ENCODE results near the gene ZNF555.
"Not testable (repeated sequence)": the region's sequence is repeated elsewhere in the genome, so short reads cannot be mapped to it uniquely, and the experiment has no call there.

The ZNF555 gene

DNA sequence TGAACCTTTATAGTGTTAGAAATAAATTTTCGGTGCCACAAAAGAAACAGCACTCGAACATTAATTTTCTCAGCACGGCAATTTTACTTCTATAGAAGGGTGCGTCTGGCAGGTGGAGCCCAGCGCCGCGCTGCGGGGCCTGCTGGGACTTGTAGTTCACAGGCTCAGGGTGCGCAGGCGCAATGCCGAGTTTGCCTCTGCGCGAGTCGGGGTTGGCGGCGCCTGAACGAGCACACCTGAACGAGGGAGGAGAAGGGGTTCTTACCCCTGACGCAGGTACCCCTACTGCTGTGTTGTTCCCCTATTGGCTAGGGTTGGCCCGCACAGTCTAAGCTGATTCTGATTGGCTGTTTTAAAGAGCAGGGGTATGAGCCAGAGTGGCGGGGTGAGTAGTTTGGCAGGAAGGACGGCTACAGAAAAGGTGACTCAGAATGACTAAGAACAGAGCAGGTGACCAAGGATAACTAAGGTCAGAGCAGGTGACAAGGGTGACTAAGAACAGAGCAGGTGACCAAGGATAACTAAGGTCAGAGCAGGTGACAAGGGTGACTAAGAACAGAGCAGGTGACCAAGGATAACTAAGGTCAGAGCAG, 23.9 kb upstream of the ZNF555 start:
- DNase-seq; in situ Hi-C loops (cut with HindIII; ENCODE audit: low pct_ligation_motif_present, low pct_unique_long_range_greater_than_20kb, low sequenced_read_pairs): not testable (repeated sequence)

DNA sequence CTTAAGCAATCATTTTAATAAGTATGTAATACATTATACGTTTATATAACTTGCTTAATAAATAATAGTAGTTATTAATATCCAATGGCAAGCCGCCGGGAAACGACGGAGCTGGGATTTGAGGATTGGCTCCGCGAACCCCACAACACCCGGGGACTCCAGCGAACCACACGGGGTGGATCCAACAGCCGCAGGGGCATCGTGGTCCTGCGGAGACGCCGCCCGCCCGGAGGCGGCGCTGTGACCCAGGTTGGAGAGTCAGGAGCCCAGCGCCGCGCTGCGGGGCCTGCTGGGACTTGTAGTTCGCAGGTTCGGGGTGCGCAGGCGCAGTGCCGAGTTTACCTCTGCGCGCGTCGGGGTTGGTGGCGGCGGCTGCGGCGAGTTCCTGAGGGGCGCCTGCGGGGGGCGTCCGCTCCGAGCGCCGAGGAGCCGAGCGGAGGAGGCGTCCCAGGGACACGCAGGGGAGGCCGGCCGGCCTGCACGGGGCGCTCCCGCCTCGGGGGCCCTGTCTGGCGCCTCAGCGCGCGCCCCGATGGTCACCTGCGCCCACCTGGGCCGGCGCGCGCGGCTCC, 21.6 kb upstream of the ZNF555 start, which contains the start of gene ZNF554:
Gene ZNF554, plus strand, starts transcription at position 329 of the 572 bp plus-strand sequence. Its CDS starts 204 bp downstream, at position 533.
- peak; percentile 92 for DNase-seq
- in situ Hi-C loops (cut with HindIII; ENCODE audit: low pct_ligation_motif_present, low pct_unique_long_range_greater_than_20kb, low sequenced_read_pairs), result no loop called here

DNA sequence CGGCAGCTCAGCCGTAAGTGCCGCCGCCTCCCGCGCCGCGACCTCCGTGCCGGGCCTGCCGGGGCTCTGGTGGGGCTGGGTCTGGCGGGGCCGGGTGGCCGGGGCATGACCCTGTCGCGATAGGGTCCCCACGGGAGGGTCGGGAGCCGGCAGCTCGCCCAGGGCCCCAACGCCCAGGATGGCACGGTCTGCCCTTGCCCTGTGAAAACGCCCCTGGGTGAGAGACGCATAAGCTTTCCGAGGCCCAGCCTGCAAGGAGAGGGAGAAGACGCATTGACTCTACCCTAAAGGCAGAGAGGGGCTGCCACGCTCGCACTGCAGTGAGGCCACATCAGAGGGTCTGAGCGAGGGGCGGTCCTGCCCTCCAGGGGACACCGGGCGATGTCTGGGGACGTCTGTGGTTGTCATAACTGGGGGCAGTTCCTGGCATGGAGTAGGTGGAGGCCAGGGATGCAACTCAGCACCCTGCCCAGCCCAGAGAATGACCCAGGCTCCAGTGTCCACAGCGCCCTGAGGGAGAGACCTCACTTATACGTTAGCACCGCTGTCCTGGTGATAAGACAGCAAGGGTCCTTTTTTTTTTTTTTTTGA, 21.1 kb upstream of the ZNF555 start:
- no peak for DNase-seq

DNA sequence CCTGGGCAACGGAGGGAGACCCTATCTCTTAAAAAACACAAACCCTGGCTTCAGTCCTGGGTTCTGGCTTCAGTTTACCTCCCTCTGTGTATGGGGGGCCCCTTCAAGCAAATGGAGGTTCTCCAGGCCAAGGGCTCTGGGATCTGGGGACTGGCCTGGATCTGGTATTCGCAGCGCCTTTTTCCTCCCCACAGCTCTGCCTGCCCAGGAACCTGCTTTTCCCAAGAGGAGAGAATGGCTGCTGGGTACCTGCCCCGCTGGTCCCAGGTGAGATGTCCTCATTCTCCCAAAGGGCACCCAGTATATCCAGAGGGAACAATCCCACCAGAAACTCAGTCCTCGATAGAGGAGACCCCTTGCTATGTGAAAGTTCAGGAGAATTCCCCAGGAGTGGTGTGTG, 18.4 kb upstream of the ZNF555 start:
- in situ Hi-C loops (cut with HindIII; ENCODE audit: low pct_ligation_motif_present, low pct_unique_long_range_greater_than_20kb, low sequenced_read_pairs), result no loop called here
- DNase-seq, result no peak

More for the DNA sequence above, 21.1 kb upstream of the ZNF555 start:
- in situ Hi-C loops (cut with HindIII; ENCODE audit: low pct_ligation_motif_present, low pct_unique_long_range_greater_than_20kb, low sequenced_read_pairs), result no loop called here

DNA sequence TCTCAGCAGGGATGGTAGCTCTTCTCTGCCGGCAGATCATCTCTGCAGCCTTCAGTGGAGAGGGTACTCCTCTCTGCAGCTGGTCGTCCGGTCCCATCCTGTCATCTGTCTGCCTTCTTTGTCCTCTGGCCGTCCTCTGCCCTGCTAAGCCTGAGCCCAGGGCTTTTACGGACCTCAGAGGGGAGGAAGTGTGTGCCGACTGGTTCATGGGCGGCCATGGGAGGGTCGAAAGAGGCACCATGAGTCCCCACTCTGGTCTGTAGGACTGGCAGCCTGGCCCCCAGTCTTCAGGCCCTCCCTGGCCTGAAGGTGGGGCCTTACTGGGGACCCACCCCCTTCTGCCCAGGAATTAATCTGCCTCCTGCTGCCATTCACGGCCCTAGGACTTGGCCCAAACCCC, 17.6 kb upstream of the ZNF555 start:
- DNase-seq, result no peak
- in situ Hi-C loops (cut with HindIII; ENCODE audit: low pct_ligation_motif_present, low pct_unique_long_range_greater_than_20kb, low sequenced_read_pairs), result no loop called here

DNA sequence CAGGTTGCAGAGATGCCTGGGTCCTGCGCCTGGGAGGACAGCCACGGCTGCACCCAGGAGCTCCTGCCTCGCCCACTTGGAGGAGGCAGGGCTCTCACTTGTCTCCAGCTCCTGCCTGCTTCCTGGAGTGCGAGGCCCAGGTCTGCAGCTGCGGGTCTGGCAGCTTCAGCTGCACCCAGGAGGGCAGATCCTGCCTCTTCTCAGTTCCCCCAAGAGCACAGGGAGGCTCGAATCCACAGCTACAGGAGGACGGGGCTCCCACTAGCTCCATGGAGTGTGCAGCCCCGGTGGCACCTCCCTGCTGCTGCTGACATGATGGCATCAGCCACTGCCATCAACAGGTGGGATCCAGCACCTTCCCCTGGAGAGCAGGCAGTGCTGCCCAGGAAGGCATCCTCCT, 17.1 kb upstream of the ZNF555 start:
- DNase-seq, result no peak
- in situ Hi-C loops (cut with HindIII; ENCODE audit: low pct_ligation_motif_present, low pct_unique_long_range_greater_than_20kb, low sequenced_read_pairs), result no loop called here

DNA sequence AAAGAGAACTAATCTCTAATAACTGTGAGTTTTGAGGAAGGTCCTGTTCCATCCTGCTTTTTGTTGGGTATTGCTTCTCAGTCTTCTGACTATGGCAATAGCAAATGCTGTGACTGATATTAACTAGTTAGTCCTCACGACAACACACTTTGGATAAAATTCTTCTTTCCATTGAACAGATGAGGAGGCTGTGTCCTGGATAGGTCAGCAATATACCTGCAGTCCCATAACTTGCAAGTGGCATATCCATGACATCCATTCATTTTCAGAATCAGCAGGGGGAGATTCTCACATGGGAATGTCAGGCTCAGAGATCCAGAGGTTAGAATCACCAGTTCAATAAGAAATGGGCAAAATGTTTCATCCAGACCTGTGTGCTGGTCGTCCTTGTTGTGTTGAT, 14.3 kb upstream of the ZNF555 start:
- no peak for DNase-seq
- in situ Hi-C loops (cut with HindIII; ENCODE audit: low pct_ligation_motif_present, low pct_unique_long_range_greater_than_20kb, low sequenced_read_pairs), result no loop called here

DNA sequence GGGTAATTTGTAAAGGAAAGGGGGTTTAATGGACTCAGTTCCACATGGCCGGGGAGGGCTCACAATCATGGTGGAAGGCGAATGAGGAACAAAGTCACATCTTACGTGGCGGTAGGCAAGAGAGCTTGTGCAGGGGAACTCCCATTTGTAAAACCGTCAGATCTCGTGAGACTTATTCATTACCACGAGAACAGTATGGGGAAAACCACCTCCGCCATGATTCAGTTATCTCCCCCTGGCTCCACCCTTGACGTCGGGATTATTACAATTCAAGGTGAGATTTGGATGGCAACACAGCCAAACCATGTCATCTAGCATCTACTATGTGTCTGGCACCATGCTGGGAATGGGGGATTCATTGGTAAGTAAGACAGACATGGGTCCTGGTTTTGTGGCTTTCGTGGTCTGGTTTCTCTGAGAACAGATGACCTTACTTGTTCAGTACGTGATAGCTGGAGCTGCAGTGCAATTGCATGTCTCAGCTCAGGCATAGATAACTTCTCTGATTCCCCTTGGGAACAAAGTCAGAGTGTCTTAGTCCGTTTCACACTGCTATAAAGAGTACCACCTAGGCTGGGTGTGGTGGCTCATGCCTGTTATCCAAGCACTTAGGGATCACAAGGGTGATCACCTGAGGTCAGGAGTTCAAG, 13.3 kb upstream of the ZNF555 start:
- DNase-seq, result no peak
- in situ Hi-C loops (cut with HindIII; ENCODE audit: low pct_ligation_motif_present, low pct_unique_long_range_greater_than_20kb, low sequenced_read_pairs), result no loop called here

DNA sequence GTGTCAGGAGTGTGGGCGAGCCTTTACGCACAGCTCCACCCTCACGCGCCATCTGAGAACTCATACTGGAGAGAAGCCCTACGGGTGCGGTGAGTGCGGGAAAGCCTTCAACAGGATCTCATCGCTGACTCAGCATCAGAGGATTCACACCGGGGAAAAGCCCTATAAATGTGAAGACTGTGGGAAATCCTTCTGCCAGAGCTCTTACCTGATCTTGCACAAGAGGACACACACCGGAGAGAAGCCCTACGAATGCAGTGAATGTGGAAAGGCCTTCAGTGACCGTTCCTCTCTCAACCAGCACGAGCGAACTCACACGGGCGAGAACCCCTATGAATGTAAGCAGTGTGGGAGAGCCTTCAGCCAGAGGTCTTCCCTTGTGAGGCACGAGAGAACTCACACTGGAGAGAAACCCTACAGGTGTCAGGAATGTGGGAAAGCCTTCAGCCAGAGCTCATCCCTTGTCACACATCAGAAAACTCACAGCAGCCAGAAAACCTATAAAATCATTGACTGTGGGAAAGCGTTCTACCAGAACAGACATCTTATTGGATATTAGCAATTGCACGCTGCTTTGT, 6.9 kb upstream of the ZNF555 start:
- DNase-seq, result no peak
- in situ Hi-C loops (cut with HindIII; ENCODE audit: low pct_ligation_motif_present, low pct_unique_long_range_greater_than_20kb, low sequenced_read_pairs), result no loop called here

DNA sequence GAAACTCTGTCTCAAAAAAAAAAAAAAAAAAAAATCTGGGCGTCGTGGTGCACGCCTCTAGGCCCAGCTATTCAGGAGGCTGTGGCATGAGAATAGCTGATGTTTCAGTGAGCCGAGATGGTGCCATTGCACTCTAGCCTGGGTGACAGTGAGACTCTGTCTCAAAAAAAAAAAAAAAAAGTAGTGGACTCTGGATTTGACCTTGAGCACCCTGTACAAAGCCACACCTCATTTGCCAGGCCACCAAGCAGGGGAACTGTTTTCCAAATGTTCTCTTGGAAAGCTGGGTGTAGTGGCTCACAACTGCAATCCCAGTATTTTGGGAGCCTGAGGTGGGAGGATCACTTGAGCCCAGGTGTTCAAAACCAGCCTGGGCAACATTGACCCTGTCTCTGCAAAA, 3.8 kb upstream of the ZNF555 start:
- no peak for DNase-seq
- in situ Hi-C loops (cut with HindIII; ENCODE audit: low pct_ligation_motif_present, low pct_unique_long_range_greater_than_20kb, low sequenced_read_pairs), result no loop called here

DNA sequence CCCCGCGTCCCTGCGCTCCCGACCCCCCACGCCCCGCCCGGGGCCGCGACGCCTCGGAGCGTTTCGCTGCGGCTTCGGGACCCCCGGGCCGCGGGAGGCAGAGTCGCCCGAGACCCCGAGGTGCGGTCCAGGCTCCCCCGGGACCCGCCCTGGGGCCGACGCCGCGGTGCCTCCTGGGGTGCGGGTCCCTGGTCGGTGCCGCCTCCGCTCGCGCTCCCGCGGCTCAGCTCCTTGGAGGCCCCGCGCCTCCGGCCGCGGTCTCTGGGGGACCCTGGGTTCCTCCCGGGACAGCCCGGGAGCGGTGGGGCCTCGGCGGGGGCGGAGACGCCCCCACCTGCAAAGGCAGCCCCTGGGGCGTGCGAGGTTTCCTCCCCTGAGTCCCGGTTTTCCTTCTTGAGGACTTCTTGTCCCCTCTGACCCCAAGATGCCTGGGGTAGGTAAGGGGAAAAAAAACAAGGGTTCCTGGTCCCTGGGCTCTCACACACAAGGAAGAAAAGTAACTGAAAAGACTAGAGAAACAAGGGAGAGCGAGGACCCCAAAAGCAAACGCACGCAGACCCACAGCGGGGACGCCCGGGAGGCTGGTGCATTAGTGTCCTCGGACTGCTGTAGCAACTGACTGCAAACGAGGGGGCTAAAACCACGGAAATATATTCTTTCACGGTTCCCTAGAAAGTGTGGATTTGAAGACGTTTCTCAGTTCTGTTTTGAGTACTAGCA, 740 bp downstream of the ZNF555 start:
- in situ Hi-C loops (cut with HindIII; ENCODE audit: low pct_ligation_motif_present, low pct_unique_long_range_greater_than_20kb, low sequenced_read_pairs), result no loop called here
- DNase-seq, result no peak

DNA sequence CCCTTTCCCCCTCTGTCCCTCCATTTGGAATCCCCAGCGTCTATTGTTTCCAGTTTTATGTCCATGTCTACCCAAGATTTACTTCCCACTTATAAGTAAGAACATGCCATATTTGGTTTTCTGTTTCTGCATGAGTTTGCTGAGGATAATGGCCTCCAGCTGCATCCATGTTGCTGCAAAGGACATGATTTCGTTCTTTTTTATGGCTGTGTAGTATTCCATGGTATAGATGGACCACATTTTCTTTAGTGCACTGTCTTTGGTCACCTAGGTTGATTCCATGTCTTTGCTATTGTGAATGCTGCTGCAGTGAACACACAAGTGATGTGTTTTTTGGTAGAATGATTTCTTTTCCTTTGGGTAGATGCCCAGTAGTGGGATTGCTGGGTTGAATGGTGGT, 3.8 kb downstream of the ZNF555 start:
- in situ Hi-C loops (cut with HindIII; ENCODE audit: low pct_ligation_motif_present, low pct_unique_long_range_greater_than_20kb, low sequenced_read_pairs), result no loop called here
- no peak for DNase-seq

DNA sequence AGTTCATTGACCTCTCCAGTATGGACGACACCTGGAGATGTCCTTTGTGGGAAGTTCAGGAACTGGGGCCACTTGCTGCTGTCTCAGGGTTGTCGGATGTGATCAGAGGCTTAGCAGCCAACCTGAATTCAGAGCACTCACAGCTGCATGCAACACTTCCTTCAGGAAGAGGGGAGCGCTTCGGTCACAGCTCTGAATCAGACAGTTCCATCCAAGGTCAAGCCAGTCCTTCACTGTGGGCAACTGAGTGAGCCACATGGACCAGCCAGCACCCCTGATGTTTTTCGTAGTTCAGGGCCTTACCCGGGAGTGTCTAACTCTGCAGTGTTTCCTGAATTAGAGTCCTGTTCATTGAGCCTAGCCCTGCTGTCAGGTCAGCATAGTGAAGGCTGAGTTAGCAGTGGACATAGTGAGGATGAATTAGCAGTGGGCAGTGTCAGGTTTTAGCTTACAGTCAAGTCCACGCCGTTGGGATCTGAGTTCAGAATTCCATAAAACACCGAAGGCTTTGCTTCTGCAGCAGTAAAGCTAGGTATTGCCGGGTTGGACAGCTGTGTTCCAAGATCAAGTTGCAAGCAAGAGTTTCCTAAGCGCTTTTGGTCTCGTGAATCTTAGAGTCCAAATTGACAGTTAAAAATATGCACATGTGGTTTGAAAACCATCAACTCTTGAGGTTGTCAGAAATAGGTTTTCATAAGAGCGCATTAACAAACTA, 5.1 kb downstream of the ZNF555 start:
- no peak for DNase-seq
- in situ Hi-C loops (cut with HindIII; ENCODE audit: low pct_ligation_motif_present, low pct_unique_long_range_greater_than_20kb, low sequenced_read_pairs), result no loop called here

DNA sequence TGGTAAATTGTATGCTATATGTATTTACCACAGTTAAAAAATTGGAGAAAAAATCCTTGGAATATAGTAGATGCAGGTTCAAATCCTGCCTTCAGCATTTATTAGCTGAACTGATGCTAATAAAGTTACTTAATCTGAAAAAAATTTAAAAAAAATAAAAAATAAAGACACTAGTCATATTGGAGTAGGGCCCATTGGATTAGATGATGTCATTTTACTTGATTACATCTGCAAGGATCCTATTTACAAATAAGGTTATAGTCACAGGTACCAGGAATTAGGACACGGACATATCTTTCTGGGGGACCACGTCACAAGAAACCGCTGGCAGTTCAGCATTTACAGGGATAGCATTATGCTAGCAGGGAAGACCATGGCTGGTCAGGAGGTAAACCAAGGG, 6.2 kb downstream of the ZNF555 start:
- no peak for DNase-seq
- in situ Hi-C loops (cut with HindIII; ENCODE audit: low pct_ligation_motif_present, low pct_unique_long_range_greater_than_20kb, low sequenced_read_pairs), result no loop called here

DNA sequence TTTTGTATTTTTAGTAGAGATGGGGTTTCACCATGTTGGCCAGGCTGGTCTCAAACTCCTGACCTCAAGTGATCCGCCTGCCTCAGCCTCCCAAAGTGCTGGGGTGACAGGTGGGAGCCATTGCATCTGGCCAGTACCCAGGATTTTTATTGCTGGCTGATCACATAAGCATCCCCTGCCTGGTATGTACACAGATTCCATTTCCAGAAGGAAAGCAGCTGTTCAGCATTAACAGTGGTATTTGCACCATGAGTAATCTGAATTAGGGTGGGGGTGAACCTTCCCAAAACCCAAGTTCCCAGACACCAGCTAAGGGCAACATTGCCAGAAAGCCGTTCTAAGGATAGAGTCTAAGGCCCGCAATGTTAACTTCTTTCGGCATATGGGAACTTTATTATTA, 7.3 kb downstream of the ZNF555 start:
- no peak for DNase-seq
- in situ Hi-C loops (cut with HindIII; ENCODE audit: low pct_ligation_motif_present, low pct_unique_long_range_greater_than_20kb, low sequenced_read_pairs), result no loop called here

DNA sequence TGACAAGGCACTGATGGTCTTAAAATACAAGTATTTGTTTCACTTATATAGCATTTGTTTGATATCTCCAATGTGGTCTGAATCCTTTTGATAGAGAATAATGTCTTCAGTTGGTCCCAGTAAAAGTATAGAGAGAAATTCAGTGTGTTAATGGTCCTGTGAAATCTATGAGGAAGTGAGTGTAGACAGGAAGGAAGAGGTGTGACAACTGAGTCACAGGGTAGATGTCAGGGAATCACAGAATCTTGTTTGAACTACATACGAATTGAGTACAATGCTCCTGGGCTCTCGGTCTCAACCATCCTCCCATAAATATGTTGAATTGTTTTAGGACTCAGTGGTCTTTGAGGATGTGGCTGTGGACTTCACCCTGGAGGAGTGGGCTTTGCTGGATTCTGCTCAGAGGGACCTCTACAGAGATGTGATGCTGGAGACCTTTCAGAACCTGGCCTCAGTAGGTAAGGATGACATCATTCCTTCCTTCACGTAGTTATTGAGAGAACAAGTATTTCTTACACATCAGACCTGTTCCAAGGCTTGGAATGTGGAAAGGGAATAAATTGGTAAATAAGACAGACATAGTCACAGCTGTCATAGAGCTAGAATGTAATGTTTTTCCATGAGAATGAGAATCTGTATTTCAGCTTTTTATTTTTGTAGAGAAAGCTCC, 9.1 kb downstream of the ZNF555 start:
- no peak for DNase-seq
- in situ Hi-C loops (cut with HindIII; ENCODE audit: low pct_ligation_motif_present, low pct_unique_long_range_greater_than_20kb, low sequenced_read_pairs), result no loop called here

DNA sequence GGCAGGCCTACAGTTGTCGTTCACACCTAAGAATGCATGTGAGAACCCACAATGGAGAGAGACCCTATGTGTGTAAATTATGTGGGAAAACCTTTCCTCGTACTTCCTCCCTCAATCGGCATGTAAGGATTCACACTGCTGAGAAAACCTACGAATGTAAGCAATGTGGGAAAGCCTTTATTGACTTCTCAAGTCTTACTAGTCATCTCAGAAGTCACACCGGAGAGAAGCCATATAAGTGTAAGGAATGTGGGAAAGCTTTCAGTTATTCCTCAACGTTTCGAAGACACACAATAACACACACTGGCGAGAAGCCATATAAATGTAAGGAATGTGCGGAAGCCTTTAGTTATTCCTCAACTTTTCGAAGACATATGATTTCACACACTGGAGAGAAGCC, 11.3 kb downstream of the ZNF555 start:
- DNase-seq, result no peak
- in situ Hi-C loops (cut with HindIII; ENCODE audit: low pct_ligation_motif_present, low pct_unique_long_range_greater_than_20kb, low sequenced_read_pairs), result no loop called here
